Erythroblast (primary cell): ENCODE results near the gene C17orf113.

Experiments
- GATA1 ChIP-seq: IDR thresholded peaks from 2 replicates; pipeline ENCODE4 v1.6.1; 2011; ENCODE audit warnings: low read depth, mild to moderate bottlenecking, control low read depth, low read length, moderate library complexity
- POLR2A ChIP-seq: IDR thresholded peaks from 2 replicates; pipeline ENCODE4 v1.6.1; 2011; ENCODE audit warnings: mild to moderate bottlenecking, low read length

GRCh38 chr17:42079541-42079940 is 29.1 kb upstream of the C17orf113 start:
- TF ChIP-seq POLR2A (no peak), GATA1 (no peak)
